WTC11 (cell line): ENCODE results near the gene ENPP6.

Source experiments
- AFF4 ChIP-seq: sonication (generic); formaldehyde crosslinking; IDR thresholded peaks from 2 replicates; pipeline ENCODE4 v1.8.1; 2023; ENCODE audit warnings: mild to moderate bottlenecking, missing genetic modification reagents, borderline replicate concordance
- ATF2 ChIP-seq: sonication (generic); formaldehyde crosslinking; IDR thresholded peaks from 2 replicates; pipeline ENCODE4 v1.8.1; 2022; ENCODE audit warnings: low read depth, missing genetic modification reagents, borderline replicate concordance
- CTCF ChIP-seq: fragments of 200-600 bp; IDR thresholded peaks from 2 replicates; pipeline ENCODE4 v1.8.0; 2022; ENCODE audit warnings: antibody characterized with exemption
- ESRRA ChIP-seq: sonication (generic); formaldehyde crosslinking; IDR thresholded peaks from 2 replicates; pipeline ENCODE4 v1.8.1; 2022; ENCODE audit warnings: mild to moderate bottlenecking, missing genetic modification reagents, borderline replicate concordance
- FOXP1 ChIP-seq: sonication (generic); formaldehyde crosslinking; IDR thresholded peaks from 2 replicates; pipeline ENCODE4 v1.8.0; 2022; ENCODE audit warnings: missing genetic modification reagents, mild to moderate bottlenecking, moderate library complexity, borderline replicate concordance
- SP1 ChIP-seq: sonication (generic); formaldehyde crosslinking; conservative IDR thresholded peaks from 2 replicates; pipeline ENCODE4 v1.8.1; 2022; ENCODE audit warnings: missing genetic modification reagents
- ZNF138 ChIP-seq: sonication (generic); formaldehyde crosslinking; conservative IDR thresholded peaks from 2 replicates; pipeline ENCODE4 v1.8.1; 2022; ENCODE audit warnings: mild to moderate bottlenecking, moderate library complexity, missing genetic modification reagents

- TF ChIP-seq FOXP1 (CRISPR knock-in tag) (no peak), CTCF (no peak), ESRRA (CRISPR knock-in tag) (no peak), AFF4 (CRISPR knock-in tag) (no peak), SP1 (CRISPR knock-in tag) (no peak), ATF2 (CRISPR knock-in tag) (no peak), ZNF138 (no peak)
Measured at GRCh38 chr4:184110452-184111224, 107.0 kb downstream of the ENPP6 start.
